GM12878 (cell line): ENCODE data around the gene FOXP4. TPM values are rescaled to one million over a fixed set of nuclear protein-coding genes. Genes with fewer than 3 reads are reported as not detected.

Experiments
- ATAC-seq: fragments of 200-7000 bp; cut with Tn5 transposase; 3 replicates; pipeline ENCODE4 v1.9.1; 2020; ENCODE audit warnings: mild to moderate bottlenecking, moderate library complexity
- BruUV-seq: library from RNA; stranded (reverse); fragments of 400-500 nt; replicated peaks from 2 replicates; lab custom pipeline; 2021; lab: Mats Ljungman, UMichigan
- CTCF ChIA-PET: fragments of 300-600 bp; sonication (Branson Sonifier 250); formaldehyde crosslinking; extraction: SDS; loops from one replicate; lab custom pipeline; 2021; ENCODE audit warnings: inconsistent platforms; lab: Yijun Ruan, JAX
- POLR2A ChIA-PET: fragments of 350-600 bp; formaldehyde crosslinking; extraction: SDS; loops from one replicate; lab custom pipeline; 2021; ENCODE audit warnings: inconsistent platforms; lab: Charles Lee
- RAD21 ChIA-PET: fragments of 300-600 bp; sonication (Branson Sonifier 250); formaldehyde crosslinking; loops from one replicate; lab custom pipeline; 2023; ENCODE audit warnings: antibody characterized with exemption; ENCODE audit not compliant: unreplicated experiment; lab: Charles Lee
- SMC1A ChIA-PET: fragments of 300-600 bp; sonication (Branson Sonifier 250); formaldehyde crosslinking; loops from one replicate; lab custom pipeline; 2023; ENCODE audit not compliant: unreplicated experiment, uncharacterized antibody; lab: Charles Lee
- DNase-seq: peaks from one replicate; pipeline ENCODE4 v3.0.0-alpha.2; 2011; ENCODE audit warnings: low read depth, low spot score
- FAIRE-seq: peaks from 3 replicates; lab custom pipeline; 2011; peaks lifted over from hg19 to GRCh38; lab: Jason Lieb, UNC
- H2AFZ ChIP-seq: 2 replicates; pipeline ENCODE4 v1.6.0; 2011; ENCODE audit warnings: low read depth, low read length, control low read depth; ENCODE audit not compliant: control insufficient read depth
- H3K27ac ChIP-seq: 2 replicates; pipeline ENCODE4 v1.5.1; 2011; ENCODE audit warnings: control low read depth; ENCODE audit not compliant: control insufficient read depth, insufficient read depth
- H3K27me3 ChIP-seq, 2 experiments: replicated peaks in 1 of 2; 2 replicates each; pipeline versions ENCODE4 v1.6.0 to v1.6.1; 2011; ENCODE audit warnings: low read length in 1 of 2; ENCODE audit not compliant: control insufficient read depth in 2 of 2, insufficient read depth in 2 of 2
- H3K36me3 ChIP-seq, 2 experiments: 2 replicates each; pipeline ENCODE4 v1.5.1; 2011; ENCODE audit warnings: low read length in 1 of 2; ENCODE audit not compliant: control insufficient read depth in 2 of 2, insufficient read depth in 2 of 2
- H3K4me1 ChIP-seq: 2 replicates; pipeline ENCODE4 v1.6.1; 2011; ENCODE audit warnings: mild to moderate bottlenecking, low read length, moderate library complexity, mixed read lengths; ENCODE audit not compliant: control insufficient read depth, insufficient read depth
- H3K4me2 ChIP-seq: 2 replicates; pipeline ENCODE4 v1.6.0; 2011; ENCODE audit warnings: control low read depth; ENCODE audit not compliant: control insufficient read depth, insufficient read depth
- H3K4me3 ChIP-seq: fragments of 200-600 bp; sonication (generic); 2 replicates; pipeline ENCODE4 v1.5.1; 2016
- H3K79me2 ChIP-seq: 2 replicates; pipeline ENCODE4 v1.6.0; 2011; ENCODE audit warnings: low read length; ENCODE audit not compliant: control insufficient read depth, insufficient read depth
- H3K9ac ChIP-seq: 2 replicates; pipeline ENCODE4 v1.8.0; 2011; ENCODE audit warnings: low read length, control low read depth, mixed read lengths; ENCODE audit not compliant: control insufficient read depth, insufficient read depth
- H3K9me3 ChIP-seq: replicated peaks from 3 replicates; pipeline ENCODE4 v1.5.1; 2011; ENCODE audit warnings: mild to moderate bottlenecking, low read length; ENCODE audit not compliant: control insufficient read depth, insufficient read depth
- H4K20me1 ChIP-seq: 2 replicates; pipeline ENCODE4 v1.6.0; 2011; ENCODE audit not compliant: control insufficient read depth, insufficient read depth
- BRCA1 ChIP-seq: IDR thresholded peaks from 2 replicates; pipeline ENCODE4 v1.6.1; 2011; ENCODE audit warnings: low read depth, low read length, improper control_type of control experiment
- CBFB ChIP-seq: IDR thresholded peaks from 2 replicates; pipeline ENCODE4 v1.6.1; 2016; ENCODE audit warnings: antibody characterized with exemption, low read depth
- CBX3 ChIP-seq: fragments of 200-600 bp; sonication (generic); IDR thresholded peaks from 2 replicates; pipeline ENCODE4 v1.6.1; 2016; ENCODE audit warnings: low read depth, borderline replicate concordance
- CHD2 ChIP-seq: IDR thresholded peaks from 2 replicates; pipeline ENCODE4 v1.6.1; 2011; ENCODE audit warnings: low read depth, low read length, improper control_type of control experiment, borderline replicate concordance
- ESRRA ChIP-seq: IDR thresholded peaks from 2 replicates; pipeline ENCODE4 v1.6.1; 2012; ENCODE audit warnings: mild to moderate bottlenecking, low read length, improper control_type of control experiment
- FOXK2 ChIP-seq: fragments of 450-650 bp; IDR thresholded peaks from 2 replicates; pipeline ENCODE4 v1.6.1; 2017; ENCODE audit warnings: mild to moderate bottlenecking, moderate library complexity
- JUND ChIP-seq: IDR thresholded peaks from 2 replicates; pipeline ENCODE4 v1.6.1; 2012; ENCODE audit warnings: low read depth, mild to moderate bottlenecking, low read length, improper control_type of control experiment, moderate library complexity
- KAT2A ChIP-seq: conservative IDR thresholded peaks from 2 replicates; pipeline ENCODE4 v1.6.1; 2011; ENCODE audit warnings: low read depth, low read length; ENCODE audit not compliant: control insufficient read depth
- KDM1A ChIP-seq: fragments of 200-600 bp; sonication (generic); IDR thresholded peaks from 2 replicates; pipeline ENCODE4 v1.6.1; 2016; ENCODE audit warnings: borderline replicate concordance
- MTA3 ChIP-seq: IDR thresholded peaks from 2 replicates; pipeline ENCODE4 v1.6.1; 2012; ENCODE audit warnings: low read length, inconsistent platforms, borderline replicate concordance
- MYB ChIP-seq: fragments of 150-350 bp; IDR thresholded peaks from 2 replicates; pipeline ENCODE4 v1.6.1; 2014; ENCODE audit warnings: mild to moderate bottlenecking, low read depth, low read length, borderline replicate concordance
- PAX5 ChIP-seq: IDR thresholded peaks from 2 replicates; pipeline ENCODE4 v1.6.1; 2011; ENCODE audit warnings: low read depth, low read length, borderline replicate concordance
- SREBF1 ChIP-seq: IDR thresholded peaks from 2 replicates; pipeline ENCODE4 v1.6.1; 2012; ENCODE audit warnings: mild to moderate bottlenecking, low read length
- STAT1 ChIP-seq: fragments of 450-650 bp; conservative IDR thresholded peaks from 2 replicates; pipeline ENCODE4 v1.6.1; 2014; ENCODE audit warnings: antibody characterized with exemption, mild to moderate bottlenecking
- TCF12 ChIP-seq: IDR thresholded peaks from 2 replicates; pipeline ENCODE4 v1.6.1; 2011; ENCODE audit warnings: low read depth, mild to moderate bottlenecking, low read length
- WRNIP1 ChIP-seq: IDR thresholded peaks from 2 replicates; pipeline ENCODE4 v1.6.1; 2011; ENCODE audit warnings: low read depth, low read length, improper control_type of control experiment, borderline replicate concordance
- YBX1 ChIP-seq: fragments of 450-650 bp; IDR thresholded peaks from 2 replicates; pipeline ENCODE4 v1.6.1; 2016; ENCODE audit warnings: antibody characterized with exemption
- WGBS: methylation state at CpG from one replicate; pipeline ENCODE4 v1.1.6; 2016; ENCODE audit warnings: low lambda C conversion rate; ENCODE audit not compliant: insufficient replicate concordance, insufficient coverage; ENCODE audit errors: missing lambda C conversion rate; 5-methylcytosine and 5-hydroxymethylcytosine counted together
- in situ Hi-C: fragments of 300-500 bp; cut with MboI; formaldehyde crosslinking; loops from 9 replicates; pipeline ENCODE4 v1.14.3; 2018; ENCODE audit warnings: mixed read lengths
- intact Hi-C: fragments of 100-400 bp; cut with micrococcal nuclease; formaldehyde crosslinking; loops from one replicate; pipeline ENCODE4 v1.14.2; 2022; ENCODE audit not compliant: unreplicated experiment
- polyA plus RNA-seq, 11 experiments: library from polyadenylated mRNA; depleted of rRNA in 4 of 11; unstranded in 6 of 11; stranded (reverse) in 5 of 11; fragments of >200 nt; fragmentation: Nextera tagmentation in 4 of 11; fragmentation: Illumina TruSeq in 1 of 11; extraction: Ambion mirVana in 4 of 11; extraction: Trizol in 1 of 11; gene quantifications; 1 replicate in 1 of 11; 2 replicates in 10 of 11; pipeline versions ENCODE4 v1.2.1 to v1.2.3, GENCODE V29; 2011 to 2016; ENCODE audit warnings: inconsistent platforms in 2 of 11, missing spikeins in 2 of 11, low read depth in 1 of 11
- total RNA-seq, 4 experiments: library from RNA; depleted of rRNA in 3 of 4; stranded (reverse); fragments of >200 nt in 3 of 4; fragmentation: Illumina TruSeq in 1 of 4; extraction: Trizol in 1 of 4; gene quantifications; 2 replicates each; pipeline versions ENCODE4 v1.2.1 to v1.2.3, GENCODE V29; 2013 to 2021
- TF ChIP-seq, protein P1 (sequence below): IDR thresholded peaks from 2 replicates; pipeline ENCODE4 v1.6.1; 2012; ENCODE audit warnings: low read length, inconsistent platforms
- TF ChIP-seq, protein P2 (sequence below): fragments of 450-650 bp; IDR thresholded peaks from 2 replicates; pipeline ENCODE4 v1.6.1; 2016; ENCODE audit warnings: mild to moderate bottlenecking

FOXP4 gene
- total and polyA plus RNA-seq, 10 of the 15 experiments (the other 5 are each of a cell fraction or from before 2014, with no cell fraction given) = 0.31 to 46.1 (median 2.3) TPM

DNA sequence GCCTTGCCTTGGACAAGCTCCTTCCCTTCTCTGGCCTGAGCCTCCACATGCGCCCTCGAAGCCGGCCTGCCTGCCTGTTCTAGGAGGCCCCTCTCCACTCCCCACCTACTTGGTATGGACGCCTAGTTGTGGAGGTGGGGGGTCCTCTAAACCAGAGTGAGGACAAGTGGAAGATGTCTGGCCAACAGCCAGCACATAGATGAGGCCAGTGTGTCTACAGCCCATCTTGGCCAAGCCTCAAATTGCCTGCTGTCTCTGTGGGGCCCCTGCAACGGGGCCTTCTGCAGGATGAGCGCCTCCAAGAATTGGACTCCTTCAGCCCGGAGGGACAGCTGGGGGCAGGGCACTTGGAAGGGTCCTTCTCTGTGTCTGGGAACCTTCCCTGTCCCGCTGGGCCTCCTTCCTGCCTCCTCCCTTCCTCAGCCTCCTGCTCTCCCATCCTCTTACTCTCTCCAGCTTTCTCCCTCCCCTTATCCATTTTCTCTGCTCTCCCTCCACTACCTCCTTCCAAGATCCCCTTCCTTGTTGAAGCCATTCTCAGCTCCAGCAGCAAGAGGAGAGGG lies 93.7 kb downstream of the FOXP4 start:
- DNase-seq = no peak
- SMC1A ChIA-PET = no interaction called here
- Histone ChIP-seq H3K36me3 (no peaks in the 10 kb centered on the region), H3K4me3 (no peak overlapping the region), H3K9ac (no peak overlapping the region), H3K9me3 (no peaks in the 10 kb centered on the region), H2AFZ (no peak overlapping the region), H3K79me2 (no peaks in the 10 kb centered on the region), H4K20me1 (no peaks in the 10 kb centered on the region), H3K27me3 (peaks cover 11 to 15% of the 10 kb centered on the region in 2 experiments)
- no peak for ATAC-seq
- RAD21 ChIA-PET = no interaction called here
- TF ChIP-seq ESRRA (no peak), CBFB (no peak), FOXK2 (no peak), PAX5 (no peak), SREBF1 (no peak), KAT2A (no peak), MTA3 (no peak)
- TF ChIP-seq, all 136 proteins: peak for 0
- FAIRE-seq = no peak
- no TSS peak for BruUV-seq
- Histone ChIP-seq H3K4me2 (no peak overlapping the region), H3K4me1 (no peaks in the 10 kb centered on the region), H3K27ac (no peak overlapping the region)
- CTCF ChIA-PET = no interaction called here
- in situ Hi-C loops (no loop called here), intact Hi-C loops (no loop called here)
- POLR2A ChIA-PET = no interaction called here
- 48% methylated on average over 8 of the region's 8 CpGs for WGBS

DNA sequence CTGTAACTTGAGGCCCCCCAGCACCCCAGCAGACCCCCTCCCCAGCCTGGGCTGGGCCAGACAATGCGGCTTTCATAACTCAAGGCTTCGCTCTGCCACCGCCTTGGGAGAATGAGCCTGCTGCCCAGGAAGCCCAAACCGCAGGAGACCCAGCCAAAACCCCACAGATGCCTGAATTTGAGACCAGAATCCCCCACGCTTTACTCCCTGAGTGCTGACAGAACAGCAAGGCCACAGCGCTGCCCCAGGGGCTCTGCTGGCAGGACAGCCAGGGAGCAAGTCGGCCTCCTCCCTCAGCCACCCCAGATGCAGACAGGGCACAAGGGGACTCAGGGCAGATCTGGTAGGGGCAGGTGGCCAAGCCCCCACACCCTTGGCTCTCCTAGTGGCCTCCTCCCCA lies 94.2 kb downstream of the FOXP4 start:
- CTCF ChIA-PET = no interaction called here
- WGBS = 38% methylated on average over 7 of the region's 7 CpGs
- intact Hi-C loops (no loop called here), in situ Hi-C loops (no loop called here)
- Histone ChIP-seq H3K27ac (no peak overlapping the region), H4K20me1 (no peaks in the 10 kb centered on the region), H3K4me3 (no peak overlapping the region), H3K9me3 (no peaks in the 10 kb centered on the region), H2AFZ (no peak overlapping the region), H3K36me3 (no peaks in the 10 kb centered on the region), H3K9ac (no peak overlapping the region), H3K27me3 (peaks cover 9 to 11% of the 10 kb centered on the region in 2 experiments), H3K79me2 (no peaks in the 10 kb centered on the region), H3K4me1 (no peaks in the 10 kb centered on the region), H3K4me2 (no peak overlapping the region)
- RAD21 ChIA-PET = no interaction called here
- no peak for ATAC-seq
- no peak for DNase-seq
- SMC1A ChIA-PET = no interaction called here
- no TSS peak for BruUV-seq
- POLR2A ChIA-PET = no interaction called here
- no peak for FAIRE-seq
- TF ChIP-seq, protein P1, sequence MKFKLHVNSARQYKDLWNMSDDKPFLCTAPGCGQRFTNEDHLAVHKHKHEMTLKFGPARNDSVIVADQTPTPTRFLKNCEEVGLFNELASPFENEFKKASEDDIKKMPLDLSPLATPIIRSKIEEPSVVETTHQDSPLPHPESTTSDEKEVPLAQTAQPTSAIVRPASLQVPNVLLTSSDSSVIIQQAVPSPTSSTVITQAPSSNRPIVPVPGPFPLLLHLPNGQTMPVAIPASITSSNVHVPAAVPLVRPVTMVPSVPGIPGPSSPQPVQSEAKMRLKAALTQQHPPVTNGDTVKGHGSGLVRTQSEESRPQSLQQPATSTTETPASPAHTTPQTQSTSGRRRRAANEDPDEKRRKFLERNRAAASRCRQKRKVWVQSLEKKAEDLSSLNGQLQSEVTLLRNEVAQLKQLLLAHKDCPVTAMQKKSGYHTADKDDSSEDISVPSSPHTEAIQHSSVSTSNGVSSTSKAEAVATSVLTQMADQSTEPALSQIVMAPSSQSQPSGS = no peak
- TF ChIP-seq JUND (no peak), BRCA1 (no peak), TCF12 (no peak), WRNIP1 (no peak), CHD2 (no peak), KDM1A (no peak), MYB (no peak), CBX3 (no peak), YBX1 (no peak), STAT1 (no peak)
- TF ChIP-seq, protein P2, sequence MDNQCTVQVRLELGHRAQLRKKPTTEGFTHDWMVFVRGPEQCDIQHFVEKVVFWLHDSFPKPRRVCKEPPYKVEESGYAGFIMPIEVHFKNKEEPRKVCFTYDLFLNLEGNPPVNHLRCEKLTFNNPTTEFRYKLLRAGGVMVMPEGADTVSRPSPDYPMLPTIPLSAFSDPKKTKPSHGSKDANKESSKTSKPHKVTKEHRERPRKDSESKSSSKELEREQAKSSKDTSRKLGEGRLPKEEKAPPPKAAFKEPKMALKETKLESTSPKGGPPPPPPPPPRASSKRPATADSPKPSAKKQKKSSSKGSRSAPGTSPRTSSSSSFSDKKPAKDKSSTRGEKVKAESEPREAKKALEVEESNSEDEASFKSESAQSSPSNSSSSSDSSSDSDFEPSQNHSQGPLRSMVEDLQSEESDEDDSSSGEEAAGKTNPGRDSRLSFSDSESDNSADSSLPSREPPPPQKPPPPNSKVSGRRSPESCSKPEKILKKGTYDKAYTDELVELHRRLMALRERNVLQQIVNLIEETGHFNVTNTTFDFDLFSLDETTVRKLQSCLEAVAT = no peak
